ENCODE measurements around the gene CENPM.

The CENPM gene

GRCh38 chr22:41946629-41947423, at the start of gene CENPM:
Gene CENPM, minus strand, starts transcription at chr22:41947152. Its CDS starts 76 bp downstream, at chr22:41947076.
- DNase-seq (ENCODE audit: low spot score): peak; percentile 94

GRCh38 chr22:41995211-41995610, 48.3 kb upstream of the CENPM start:
- DNase-seq (ENCODE audit: low spot score): no peak

GRCh38 chr22:41992496-41992895, 45.5 kb upstream of the CENPM start:
- DNase-seq (ENCODE audit: low spot score): peak; percentile 3

GRCh38 chr22:41991111-41991510, 44.2 kb upstream of the CENPM start:
- no peak for DNase-seq (ENCODE audit: low spot score)

GRCh38 chr22:41989246-41989645, 42.3 kb upstream of the CENPM start:
- DNase-seq (ENCODE audit: low spot score): no peak

- DNase-seq (ENCODE audit: low spot score): no peak
Observed at GRCh38 chr22:41987276-41987675, 40.3 kb upstream of the CENPM start.

- DNase-seq (ENCODE audit: low spot score): no peak
Observed at GRCh38 chr22:41983513-41984405, 36.8 kb upstream of the CENPM start.

- DNase-seq (ENCODE audit: low spot score): no peak
Observed at GRCh38 chr22:41982865-41983264, 35.9 kb upstream of the CENPM start.

GRCh38 chr22:41979423-41980250, 32.7 kb upstream of the CENPM start:
- no peak for DNase-seq (ENCODE audit: low spot score)

GRCh38 chr22:41978732-41979131, 31.8 kb upstream of the CENPM start:
- DNase-seq (ENCODE audit: low spot score): no peak

- no peak for DNase-seq (ENCODE audit: low spot score)
Observed at GRCh38 chr22:41976961-41977566, 30.1 kb upstream of the CENPM start.

- DNase-seq (ENCODE audit: low spot score): peak; percentile 53
Observed at GRCh38 chr22:41976070-41976901, 29.3 kb upstream of the CENPM start.

GRCh38 chr22:41975299-41976069, 28.5 kb upstream of the CENPM start:
- DNase-seq (ENCODE audit: low spot score): no peak

- no peak for DNase-seq (ENCODE audit: low spot score)
Observed at GRCh38 chr22:41974691-41975290, 27.8 kb upstream of the CENPM start.

GRCh38 chr22:41971431-41971830, 24.5 kb upstream of the CENPM start:
- DNase-seq (ENCODE audit: low spot score): no peak

- DNase-seq (ENCODE audit: low spot score): no peak
Observed at GRCh38 chr22:41970601-41971000, 23.6 kb upstream of the CENPM start.

- DNase-seq (ENCODE audit: low spot score): no peak
Observed at GRCh38 chr22:41969110-41969646, 22.2 kb upstream of the CENPM start, which contains the start of gene SEPTIN3. Gene SEPTIN3, plus strand, starts transcription at chr22:41969443. Its CDS starts 2,050 bp downstream, at chr22:41971493.

- DNase-seq (ENCODE audit: low spot score): no peak
Observed at GRCh38 chr22:41968601-41969000, 21.6 kb upstream of the CENPM start.

- DNase-seq (ENCODE audit: low spot score): peak; percentile 76
Observed at GRCh38 chr22:41966607-41967240, 19.8 kb upstream of the CENPM start.

Measured in AG08396 (cell line).